HG02623 (cell line): ENCODE measurements around the gene CIP2A.
"Not testable (repeated sequence)": the region's sequence is repeated elsewhere in the genome, so short reads cannot be mapped to it uniquely, and the experiment has no call there.

Experiments used
- ATAC-seq: cut with Tn5 transposase; IDR thresholded peaks from one replicate; pipeline ENCODE4 v1.9.1; 2021; ENCODE audit warnings: moderate library complexity; ENCODE audit not compliant: unreplicated experiment

CIP2A gene

DNA sequence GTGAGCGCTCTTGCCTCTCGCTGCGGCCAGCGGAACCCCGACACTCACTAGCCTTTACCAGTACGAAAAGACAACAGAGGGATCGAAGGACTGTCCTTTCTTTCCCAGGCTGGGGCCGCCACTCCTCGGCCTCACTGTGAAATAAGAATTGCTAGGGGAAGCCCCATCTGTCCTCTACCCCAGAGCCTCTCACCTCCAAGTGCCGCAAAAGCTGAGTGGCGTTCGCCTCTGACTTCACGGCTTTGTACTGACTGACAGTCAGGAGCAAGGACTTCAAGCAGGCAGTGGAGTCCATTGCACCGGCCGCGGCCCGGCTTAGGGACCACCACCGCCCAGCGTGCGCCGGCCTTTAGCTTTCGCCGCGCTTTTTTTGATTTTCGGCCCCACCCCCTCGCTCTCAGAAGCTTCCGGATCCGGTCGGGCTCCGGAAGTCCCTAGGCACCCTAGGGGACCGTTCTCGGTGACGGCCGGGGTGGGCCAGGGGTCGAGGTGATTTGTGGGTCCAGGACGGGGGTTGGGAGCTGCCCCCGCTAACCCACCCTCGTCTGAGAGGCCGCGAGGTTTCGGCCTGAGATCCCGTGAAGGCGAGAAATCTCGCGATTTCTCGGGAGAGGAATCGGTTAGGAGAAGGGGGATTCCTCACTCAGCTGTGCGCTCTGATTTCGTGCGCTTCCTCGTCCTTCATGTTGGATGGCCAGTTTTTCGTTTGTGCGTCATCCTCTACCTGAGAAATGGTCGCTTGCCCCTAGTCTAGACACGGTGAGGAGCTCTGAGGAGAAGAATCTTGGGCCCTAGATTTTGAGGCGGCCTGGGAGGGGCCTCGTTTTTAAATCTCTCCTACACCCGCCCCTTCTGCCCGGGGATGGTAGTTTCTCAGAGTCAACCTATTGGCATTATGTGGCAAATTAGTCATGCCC, at the start of gene CIP2A, which contains the start of gene DZIP3:
CIP2A (minus strand) TSS at position 358 of the 917 bp plus-strand sequence; CDS start at position 295, 63 bp downstream.
DZIP3 (plus strand) TSS at position 642 of the 917 bp plus-strand sequence. CDS start 15,685 bp downstream, outside the sequence.
- peak; percentile 94 for ATAC-seq

DNA sequence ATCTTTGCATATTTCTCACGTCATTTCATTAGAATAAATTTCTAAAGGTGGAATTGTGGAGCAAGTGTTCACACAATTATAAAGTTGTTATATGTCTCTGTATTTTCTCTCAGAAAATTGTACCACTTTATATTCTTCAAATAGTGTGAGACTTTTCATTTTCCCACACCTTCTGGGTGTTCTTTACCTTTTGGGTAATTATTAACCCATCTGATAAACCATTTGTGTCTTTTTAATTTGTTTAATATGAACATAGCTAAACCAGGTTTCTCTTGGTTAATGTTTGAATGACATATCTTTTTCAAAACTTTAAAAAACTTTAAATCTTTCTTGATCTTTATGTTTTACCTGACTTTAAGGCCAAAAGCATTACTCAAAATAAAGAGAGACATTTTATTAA, 40.7 kb upstream of the CIP2A start:
- ATAC-seq, result no peak

DNA sequence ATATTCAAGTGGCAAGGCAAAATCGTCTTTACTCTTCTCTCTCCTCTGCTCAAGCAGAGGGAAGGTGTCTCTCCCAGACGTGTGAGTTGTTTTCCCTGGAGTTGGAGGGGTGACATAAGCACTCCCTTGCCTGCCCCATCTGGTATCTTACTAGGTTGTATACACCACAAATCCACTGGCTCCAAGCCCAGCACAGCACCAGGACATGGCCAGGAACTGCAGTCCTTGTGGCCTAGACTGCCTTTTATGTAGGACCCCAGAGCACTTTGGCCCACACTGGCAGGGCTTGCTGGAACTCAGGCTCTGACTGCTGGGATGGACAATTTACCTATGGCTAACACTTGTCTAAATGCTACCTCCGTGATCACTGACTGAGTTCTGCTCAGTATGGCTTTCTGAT, 34.3 kb upstream of the CIP2A start:
- ATAC-seq, result no peak

DNA sequence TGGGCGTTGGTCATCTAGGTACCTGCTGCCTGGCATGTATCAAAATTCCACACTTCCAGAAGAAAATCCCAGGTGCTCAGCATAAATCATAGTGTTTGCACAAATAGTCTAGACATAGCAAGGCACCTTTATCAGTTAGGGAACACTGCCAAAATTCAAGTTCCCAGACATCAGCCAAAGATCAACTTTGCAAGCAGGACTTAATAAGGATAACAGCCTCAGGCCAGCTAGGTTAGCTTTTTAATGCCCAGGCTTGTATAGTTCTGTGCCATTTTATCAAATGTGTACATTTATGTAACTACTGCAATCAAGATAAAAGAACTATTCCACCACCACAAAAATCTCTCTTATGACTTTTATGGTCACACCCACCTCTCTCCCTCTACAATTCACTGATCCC, 31.0 kb upstream of the CIP2A start:
- no peak for ATAC-seq

DNA sequence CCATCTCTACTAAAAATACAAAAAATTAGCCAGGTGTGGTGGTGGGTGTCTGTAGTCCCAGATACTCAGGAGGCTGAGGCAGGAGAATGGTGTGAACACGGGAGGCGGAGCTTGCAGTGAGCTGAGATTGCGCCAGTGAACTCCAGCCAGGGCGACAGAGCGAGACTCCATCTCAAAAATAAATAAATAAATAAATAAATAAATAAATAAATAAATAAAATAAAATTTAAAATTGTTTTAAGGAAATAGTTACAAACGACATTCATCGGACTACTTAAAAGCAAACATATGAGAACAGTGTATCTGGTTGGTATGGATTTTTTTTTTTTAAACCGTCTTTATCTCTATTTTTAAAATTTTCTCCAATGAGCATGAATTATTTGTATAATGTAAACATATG, 26.9 kb upstream of the CIP2A start:
- ATAC-seq, result not testable (repeated sequence)

DNA sequence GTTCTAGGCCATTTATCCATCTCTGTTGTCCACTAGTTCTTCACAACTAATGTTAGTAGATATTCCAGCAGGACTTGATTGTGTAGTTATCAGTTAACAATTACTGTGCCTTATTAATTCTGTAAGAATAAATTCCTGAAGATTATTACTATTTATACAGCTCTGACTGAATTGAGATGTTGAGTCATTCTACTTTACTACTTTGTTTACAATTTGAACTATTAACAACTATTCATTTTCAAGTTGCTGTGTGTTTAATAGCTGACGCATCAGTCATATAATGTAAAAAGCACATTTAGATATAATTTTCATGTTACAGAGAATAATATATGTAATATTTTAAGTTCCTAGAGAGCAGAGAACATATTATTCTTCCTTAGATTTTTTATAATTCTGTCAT, 21.4 kb upstream of the CIP2A start:
- no peak for ATAC-seq

DNA sequence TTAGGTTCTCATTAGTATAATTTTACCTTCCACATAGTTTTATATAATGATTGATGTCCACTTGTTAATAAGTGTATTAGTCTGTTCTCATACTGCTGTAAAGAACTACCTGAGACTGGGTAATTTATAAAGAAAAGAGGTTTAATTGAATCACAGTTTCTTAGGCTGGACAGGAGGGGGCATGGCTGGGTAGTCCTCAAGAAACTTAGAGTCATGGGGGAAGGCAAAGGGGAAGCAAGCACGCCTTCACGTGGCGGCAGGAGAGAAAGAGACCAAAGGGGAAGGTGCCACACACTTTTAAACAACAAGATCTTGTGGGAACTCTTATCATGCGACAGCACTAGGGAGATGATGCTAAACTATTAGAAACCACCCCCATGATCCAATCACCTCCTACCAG, 19.5 kb upstream of the CIP2A start:
- ATAC-seq, result no peak

DNA sequence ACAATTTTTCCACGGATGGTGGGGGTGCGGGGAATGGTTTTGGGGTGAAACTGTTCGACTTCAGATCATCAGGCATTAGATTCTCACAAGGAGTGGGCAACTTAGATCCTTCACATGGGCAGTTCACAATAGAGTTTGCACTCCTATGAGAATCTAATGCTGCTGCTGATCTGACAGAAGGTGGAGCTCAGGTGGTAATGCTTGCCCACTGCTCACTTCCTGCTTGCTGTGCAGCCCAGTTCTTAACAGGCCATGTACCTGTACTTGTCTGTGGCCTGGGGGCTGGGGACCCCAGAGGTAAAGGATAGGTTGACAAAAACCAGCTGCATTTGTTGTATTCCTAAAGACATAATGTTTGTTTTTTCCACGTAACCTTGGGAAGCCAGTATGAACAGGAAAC, 16.3 kb upstream of the CIP2A start:
- no peak for ATAC-seq

DNA sequence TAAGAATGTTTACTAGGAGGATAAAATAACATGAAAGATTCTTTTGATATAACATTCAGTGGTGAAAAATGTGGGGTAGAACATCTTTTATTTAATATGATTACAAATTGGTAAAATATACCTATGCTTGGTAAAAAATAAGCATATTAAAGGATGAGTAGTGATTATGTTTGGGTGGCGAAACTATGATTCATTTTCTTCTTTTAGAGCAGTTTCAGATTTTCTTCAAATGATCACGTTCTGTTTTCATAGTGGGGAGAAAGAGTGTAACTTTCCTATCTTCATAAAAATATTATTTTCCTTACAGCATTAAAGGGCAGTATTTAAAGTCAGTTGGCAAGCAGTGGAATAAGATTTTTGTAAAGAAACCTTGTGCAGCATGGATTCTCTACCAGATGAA, 15.8 kb upstream of the CIP2A start:
- ATAC-seq, result no peak

DNA sequence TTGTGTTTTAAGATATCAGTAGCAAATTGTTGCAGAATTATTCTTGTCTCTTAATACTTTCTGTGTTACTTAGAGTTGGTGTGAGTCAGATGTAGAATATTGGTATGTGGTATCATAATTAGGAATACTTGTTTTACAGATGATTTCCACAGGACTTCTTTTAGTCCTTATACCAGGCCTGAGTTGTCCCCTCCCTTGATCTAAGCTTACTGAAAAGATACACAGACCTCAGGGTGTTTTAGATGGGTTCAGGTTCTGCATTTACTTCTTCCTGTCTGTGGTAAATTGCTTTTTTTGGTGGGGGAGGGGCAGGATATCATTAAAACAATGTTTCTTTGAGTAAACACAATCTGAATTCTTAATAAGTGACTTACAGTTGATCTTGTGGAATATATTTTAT, 14.5 kb upstream of the CIP2A start:
- ATAC-seq, result no peak

DNA sequence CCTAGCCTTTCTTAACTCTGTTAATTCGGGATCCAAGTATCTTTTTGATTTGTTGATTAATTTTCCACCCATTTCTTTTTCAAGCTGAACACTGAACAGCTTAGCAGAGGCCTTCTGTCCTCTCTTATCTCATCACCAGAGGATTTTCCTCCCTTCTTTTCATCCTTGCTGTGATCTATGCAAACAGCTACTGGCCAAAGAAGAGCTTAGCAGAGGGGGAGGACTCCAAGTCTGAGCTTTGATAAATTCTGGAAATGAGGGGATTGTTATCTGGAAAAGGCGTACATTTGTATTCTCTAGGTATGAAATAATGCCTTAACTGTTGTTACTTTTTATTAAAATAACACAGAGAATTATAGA, 13.7 kb upstream of the CIP2A start:
- ATAC-seq, result no peak

DNA sequence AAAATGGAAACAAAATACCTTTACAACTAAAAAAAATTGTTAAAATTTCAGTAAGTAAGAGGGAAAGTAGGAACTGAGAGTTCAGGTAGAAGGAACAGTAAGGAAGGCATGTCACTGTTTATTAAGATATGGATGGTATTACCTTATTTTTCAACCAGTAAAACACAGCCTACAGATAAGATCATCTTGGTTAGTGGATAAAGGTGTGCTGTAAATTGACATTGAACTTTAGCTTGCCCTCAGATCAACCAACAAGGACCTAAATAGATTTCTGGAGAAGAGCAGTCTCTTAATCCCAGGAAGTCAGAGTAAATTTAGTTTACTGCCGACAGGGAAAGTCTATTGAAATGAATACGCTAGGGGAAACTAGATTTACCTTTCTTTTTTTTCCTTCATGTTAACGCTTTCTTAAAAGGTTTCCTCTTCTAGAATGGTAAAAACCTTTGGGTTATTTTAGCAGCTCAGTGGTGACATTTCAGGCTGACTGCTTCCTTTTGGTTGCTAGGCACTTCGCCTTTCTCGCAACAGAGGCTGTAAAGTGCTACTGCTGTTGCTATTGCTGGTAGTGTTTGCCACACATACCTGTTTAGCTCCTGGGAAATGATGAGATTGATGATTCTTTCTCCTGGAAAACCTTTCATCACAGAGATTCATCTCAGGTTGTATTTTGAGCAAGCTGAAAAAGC, 13.2 kb upstream of the CIP2A start:
- ATAC-seq, result peak; percentile 65

DNA sequence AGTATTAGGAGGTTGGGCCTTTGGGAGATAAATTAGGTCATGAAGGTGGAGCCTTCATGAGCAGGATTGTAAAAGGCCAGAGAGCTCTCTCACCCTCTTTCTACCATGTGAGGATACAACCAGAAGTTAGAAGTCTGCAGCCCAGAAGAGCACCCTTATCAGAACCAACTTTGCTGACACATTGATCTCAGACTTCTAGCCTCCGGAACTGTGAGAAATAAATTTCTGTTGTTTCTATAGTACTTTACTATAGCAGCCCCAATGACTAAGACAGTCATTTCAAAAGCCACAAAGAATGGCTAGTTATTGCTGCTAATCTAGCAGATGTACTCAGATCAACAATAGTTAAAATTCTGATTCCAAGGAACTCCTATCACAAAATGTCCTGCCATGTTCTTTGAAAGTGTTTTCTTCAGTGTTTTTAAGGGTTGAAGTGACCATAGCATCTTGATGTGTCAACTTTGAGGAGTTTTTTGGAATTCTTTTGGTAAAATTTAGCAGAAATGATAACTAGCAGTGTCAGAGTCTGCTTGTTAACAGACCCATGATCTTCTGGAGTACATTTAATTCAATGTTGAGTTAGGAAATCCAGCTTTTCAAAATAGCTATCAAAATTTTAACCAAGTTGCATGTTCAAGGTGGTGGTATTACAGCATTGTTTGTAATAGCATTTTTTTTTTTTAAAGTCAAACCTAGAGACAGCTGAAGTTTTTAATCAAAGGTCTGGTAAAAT, 10.6 kb upstream of the CIP2A start:
- ATAC-seq, result no peak

DNA sequence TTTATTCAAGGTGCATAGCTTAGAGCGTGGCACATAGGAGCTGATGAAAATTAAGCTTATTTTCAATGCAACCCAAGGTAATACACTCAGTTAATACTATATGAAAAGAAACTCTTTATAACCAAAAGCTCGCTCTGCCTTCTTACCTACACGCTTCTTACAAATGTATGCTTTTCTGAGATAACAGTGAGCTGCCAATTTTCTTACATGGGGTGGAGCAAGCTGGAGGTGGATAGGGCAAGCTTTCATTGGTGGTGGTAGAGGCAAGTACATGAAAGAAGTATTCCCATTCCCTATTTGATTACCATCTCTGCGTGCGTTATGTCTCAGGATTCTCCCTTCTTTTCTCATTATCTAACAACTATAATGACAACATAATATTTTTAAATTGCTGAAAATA, 9.1 kb upstream of the CIP2A start:
- ATAC-seq, result no peak

DNA sequence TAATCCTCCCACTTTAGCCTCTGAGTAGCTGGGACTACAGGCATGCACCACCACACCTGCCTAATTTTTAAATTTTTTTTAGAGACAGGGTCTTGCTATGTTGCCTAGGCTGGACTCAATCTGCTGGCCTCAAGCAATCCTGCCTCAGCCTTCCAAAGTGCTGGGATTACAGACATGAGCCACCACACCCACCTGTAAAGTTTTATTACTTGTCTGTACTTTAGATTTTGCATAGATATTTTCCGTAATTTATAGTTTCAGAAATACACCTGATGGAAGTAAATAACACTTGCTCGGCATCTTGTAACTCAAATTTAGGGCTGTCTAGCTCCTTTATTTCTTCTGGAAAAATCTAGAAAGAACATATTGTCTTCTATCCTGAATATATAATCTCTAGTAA, 6.1 kb upstream of the CIP2A start:
- ATAC-seq, result no peak

DNA sequence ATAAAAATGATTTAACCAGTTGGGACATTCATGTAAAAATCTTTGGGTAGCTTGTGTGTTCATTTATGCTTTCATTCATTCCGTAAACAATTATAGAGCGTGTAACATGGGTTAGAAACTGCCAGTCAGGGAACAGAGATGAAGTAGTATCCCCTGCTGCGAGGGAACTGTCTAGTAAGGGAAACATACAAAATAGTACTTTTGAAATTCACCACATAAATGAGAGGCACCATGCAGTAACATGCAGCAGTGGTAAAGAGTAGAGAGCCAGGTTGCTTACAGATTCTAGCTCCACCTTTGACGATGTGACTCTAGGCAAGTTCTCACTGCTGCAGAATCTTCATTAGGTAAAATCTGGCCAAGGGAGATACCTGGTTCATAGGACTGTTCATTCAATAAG, 1.2 kb upstream of the CIP2A start:
- no peak for ATAC-seq

DNA sequence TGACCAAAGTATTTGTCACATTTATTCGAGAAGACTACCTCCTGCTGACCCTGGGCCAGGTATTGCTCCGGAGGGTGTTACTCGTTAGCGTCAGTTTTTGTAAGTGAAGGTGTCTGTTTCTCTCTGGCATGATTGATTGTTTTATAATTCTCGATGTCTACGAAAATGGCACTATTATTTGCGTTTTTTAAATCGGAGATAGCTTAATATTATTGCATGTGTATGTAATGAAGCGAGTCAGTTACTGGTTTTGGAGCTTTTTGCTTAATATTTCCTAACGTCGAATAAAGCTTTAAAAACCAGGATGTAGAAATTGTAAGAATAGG, 723 bp upstream of the CIP2A start:
- no peak for ATAC-seq

DNA sequence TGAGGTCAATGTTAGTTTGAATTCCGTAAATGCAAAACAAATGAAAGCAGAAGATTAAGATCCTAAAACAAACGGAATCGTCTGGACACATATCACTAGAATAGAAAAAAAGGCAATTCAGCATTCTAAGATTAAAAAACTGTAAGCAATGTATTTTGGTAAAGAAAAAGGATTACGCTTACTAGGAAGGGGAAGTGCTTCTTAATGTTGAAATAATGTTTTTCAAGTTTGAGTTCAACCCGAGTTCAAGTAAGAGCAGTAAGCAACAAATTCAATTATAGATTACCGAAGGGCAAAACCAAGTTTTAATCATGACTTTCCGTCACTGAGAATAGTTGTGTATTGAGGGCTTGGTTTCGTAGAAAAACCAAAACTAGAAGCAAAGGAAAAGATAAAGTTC, 637 bp downstream of the CIP2A start:
- ATAC-seq, result no peak

DNA sequence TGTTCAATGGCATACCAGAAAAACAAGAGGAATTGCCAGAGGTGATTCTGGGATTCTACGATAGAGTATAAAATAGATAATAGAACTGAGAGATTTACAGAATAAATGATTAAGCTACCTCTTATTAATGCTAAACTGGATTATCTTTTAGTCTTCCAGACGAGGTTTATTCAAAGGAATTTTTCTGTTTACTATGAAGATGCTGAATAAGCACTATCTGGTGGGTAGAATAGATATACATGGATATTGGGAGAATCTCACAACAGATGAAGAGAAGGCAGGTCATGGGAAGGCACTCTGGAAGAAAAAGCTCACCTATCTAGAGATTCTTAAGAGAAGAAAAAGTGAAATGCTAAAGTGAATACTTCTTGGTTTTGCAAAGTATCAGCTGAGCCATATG, 11.2 kb downstream of the CIP2A start:
- no peak for ATAC-seq

DNA sequence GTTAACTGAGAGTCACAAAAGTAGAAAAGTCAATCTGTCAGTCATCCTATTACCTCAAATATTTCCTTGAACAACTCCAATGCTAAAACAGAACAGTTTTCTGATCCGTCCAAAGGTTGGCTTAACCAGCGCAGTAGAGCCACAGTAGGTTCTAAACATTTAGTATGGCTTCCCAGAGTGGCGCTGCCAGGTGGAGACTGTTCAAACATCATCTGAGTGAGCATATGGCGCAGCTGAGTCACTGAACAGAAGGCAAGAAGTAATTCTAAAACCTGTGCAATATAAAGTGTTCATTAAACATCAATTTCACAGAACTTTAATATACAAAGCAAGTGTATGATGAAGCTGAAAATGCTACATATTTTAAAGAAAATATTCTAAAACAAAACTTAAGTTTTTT, 19.9 kb downstream of the CIP2A start:
- no peak for ATAC-seq

DNA sequence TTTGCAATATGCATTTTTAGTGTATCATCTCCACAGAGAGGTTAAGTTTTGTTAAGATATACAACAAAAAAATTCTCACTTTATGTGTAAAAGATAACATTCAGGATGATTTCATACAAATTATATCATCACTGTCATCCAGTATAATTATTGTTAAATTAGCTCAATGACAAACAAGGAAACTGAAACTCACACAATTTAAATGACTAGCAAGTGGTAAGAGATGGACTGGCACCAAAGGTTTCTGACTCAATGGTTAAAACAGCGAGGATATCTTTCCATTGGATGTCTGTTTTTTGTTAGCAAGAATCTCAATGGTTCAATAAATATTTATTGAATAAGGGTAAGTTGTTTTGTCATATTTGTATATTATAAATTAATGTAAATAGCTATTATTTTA, 22.6 kb downstream of the CIP2A start:
- ATAC-seq, result no peak

DNA sequence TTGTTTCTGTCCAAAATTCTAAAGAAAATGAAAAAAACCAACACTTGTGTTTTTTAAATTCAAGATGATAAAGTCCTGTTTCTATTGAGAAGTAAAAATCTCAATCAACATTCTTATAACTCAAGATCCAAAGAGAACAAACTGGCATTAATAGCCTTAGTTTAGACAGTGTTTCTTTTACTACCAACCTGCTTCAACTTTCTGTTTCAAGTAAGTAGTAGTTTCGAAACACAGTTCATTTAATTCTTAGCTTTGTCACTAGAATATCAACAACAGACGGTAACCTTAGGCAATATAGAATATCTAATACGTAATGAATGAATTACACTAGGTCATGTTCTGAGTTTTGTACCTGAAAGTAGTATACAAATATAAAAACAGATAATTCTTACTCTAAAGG, 23.7 kb downstream of the CIP2A start:
- ATAC-seq, result no peak
